KOPT-K1 (cell line): Measurements from ENCODE around the gene COL23A1.
"Not testable (repeated sequence)": the region's sequence is repeated elsewhere in the genome, so short reads cannot be mapped to it uniquely, and the experiment has no call there.

Source experiments
- H3K27ac ChIP-seq: fragments of 200-600 bp; sonication (generic); 2 replicates; pipeline ENCODE4 v1.5.1; 2016; ENCODE audit warnings: antibody characterized with exemption, mild to moderate bottlenecking, low read depth, low read length; ENCODE audit not compliant: poor library complexity, severe bottlenecking
- H3K36me3 ChIP-seq: fragments of 200-600 bp; sonication (generic); 2 replicates; pipeline ENCODE4 v1.5.1; 2017; ENCODE audit warnings: antibody characterized with exemption, mild to moderate bottlenecking, low read length, moderate library complexity; ENCODE audit not compliant: insufficient read depth
- H3K9me3 ChIP-seq: fragments of 200-600 bp; sonication (generic); 2 replicates; pipeline ENCODE4 v1.5.1; 2017; ENCODE audit warnings: antibody characterized with exemption, low read length, mild to moderate bottlenecking; ENCODE audit not compliant: insufficient read depth, poor library complexity, severe bottlenecking

The COL23A1 gene

GRCh38 chr5:178204935-178205748, 385.1 kb downstream of the COL23A1 start:
- H3K36me3 ChIP-seq: peaks cover 49% of the 10 kb centered on the region
- no peaks in the 10 kb centered on the region for H3K9me3 ChIP-seq
- H3K27ac ChIP-seq: peak overlapping the region; percentile 94

- H3K36me3 ChIP-seq: peaks cover 41% of the 10 kb centered on the region
- peak within 1 kb of the TSS; percentile 94 for H3K27ac ChIP-seq
Measured at GRCh38 chr5:178204182-178204934, 385.8 kb downstream of the COL23A1 start, which contains the start of gene HNRNPAB. Gene HNRNPAB, plus strand, starts transcription at chr5:178204533. Its CDS starts 305 bp downstream, at chr5:178204838.

GRCh38 chr5:178203670-178204181, 386.5 kb downstream of the COL23A1 start:
- Histone ChIP-seq H3K36me3 (peaks cover 34% of the 10 kb centered on the region), H3K27ac (peak overlapping the region; percentile 94), H3K9me3 (no peaks in the 10 kb centered on the region)

More at GRCh38 chr5:178204182-178204934, 385.8 kb downstream of the COL23A1 start, which contains the start of gene HNRNPAB:
- H3K9me3 ChIP-seq: no peaks in the 10 kb centered on the region

GRCh38 chr5:178202541-178202940, 387.7 kb downstream of the COL23A1 start:
- no peaks in the 10 kb centered on the region for H3K9me3 ChIP-seq
- no peak overlapping the region for H3K27ac ChIP-seq
- H3K36me3 ChIP-seq: peaks cover 23% of the 10 kb centered on the region

- peaks cover 16% of the 10 kb centered on the region for H3K36me3 ChIP-seq
- no peak overlapping the region for H3K27ac ChIP-seq
- H3K9me3 ChIP-seq: no peaks in the 10 kb centered on the region
Measured at GRCh38 chr5:178201927-178202235, 388.3 kb downstream of the COL23A1 start.

- Histone ChIP-seq H3K36me3 (peaks cover 11% of the 10 kb centered on the region), H3K27ac (no peak overlapping the region), H3K9me3 (no peaks in the 10 kb centered on the region)
Measured at GRCh38 chr5:178201221-178201926, 388.8 kb downstream of the COL23A1 start.

- no peaks in the 10 kb centered on the region for H3K9me3 ChIP-seq
- H3K36me3 ChIP-seq: no peaks in the 10 kb centered on the region
- no peak overlapping the region for H3K27ac ChIP-seq
Measured at GRCh38 chr5:178199581-178200434, 390.4 kb downstream of the COL23A1 start.

GRCh38 chr5:178198706-178199105, 391.5 kb downstream of the COL23A1 start:
- no peak overlapping the region for H3K27ac ChIP-seq
- H3K36me3 ChIP-seq: no peaks in the 10 kb centered on the region
- H3K9me3 ChIP-seq: no peaks in the 10 kb centered on the region

GRCh38 chr5:178198151-178198550, 392.0 kb downstream of the COL23A1 start:
- not testable (repeated sequence) for H3K36me3 ChIP-seq, H3K27ac ChIP-seq, H3K9me3 ChIP-seq

GRCh38 chr5:178196986-178197385, 393.2 kb downstream of the COL23A1 start:
- Histone ChIP-seq H3K36me3 (no peaks in the 10 kb centered on the region), H3K9me3 (no peaks in the 10 kb centered on the region), H3K27ac (no peak overlapping the region)

GRCh38 chr5:178196281-178196812, 393.8 kb downstream of the COL23A1 start:
- Histone ChIP-seq H3K27ac (no peak overlapping the region), H3K36me3 (no peaks in the 10 kb centered on the region), H3K9me3 (no peaks in the 10 kb centered on the region)

- H3K27ac ChIP-seq: peak overlapping the region; percentile 63
- no peaks in the 10 kb centered on the region for H3K9me3 ChIP-seq
- no peaks in the 10 kb centered on the region for H3K36me3 ChIP-seq
Measured at GRCh38 chr5:178194026-178194425, 396.2 kb downstream of the COL23A1 start.

GRCh38 chr5:178193251-178193809, 396.9 kb downstream of the COL23A1 start:
- H3K36me3 ChIP-seq: no peaks in the 10 kb centered on the region
- H3K9me3 ChIP-seq: no peaks in the 10 kb centered on the region
- H3K27ac ChIP-seq: peak overlapping the region; percentile 63

- Histone ChIP-seq H3K36me3 (no peaks in the 10 kb centered on the region), H3K9me3 (no peaks in the 10 kb centered on the region), H3K27ac (peak overlapping the region; percentile 63)
Measured at GRCh38 chr5:178192787-178193186, 397.4 kb downstream of the COL23A1 start.
